Measurements from ENCODE around the gene ENDOD1.

ENDOD1 gene

DNA sequence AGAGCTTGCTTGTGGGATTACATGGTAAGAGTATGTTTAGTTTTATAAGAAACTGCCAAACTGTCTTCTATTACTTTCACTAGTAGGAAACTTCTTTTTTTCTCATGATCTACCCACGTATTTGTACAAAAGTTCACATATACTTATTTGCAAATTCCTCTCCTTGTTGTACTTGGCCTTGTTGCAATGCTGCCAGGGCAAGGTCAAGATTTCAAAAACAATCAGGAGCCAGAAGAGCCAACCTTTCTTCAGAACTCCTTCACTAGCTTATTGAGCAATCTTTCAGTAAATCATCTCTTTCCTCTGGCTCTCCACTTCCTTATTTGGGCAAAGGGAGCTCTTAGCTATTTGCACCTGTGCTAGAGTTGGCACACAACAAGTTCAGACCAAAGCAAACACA lies 13.2 kb upstream of the ENDOD1 start:
- no peak for DNase-seq

DNA sequence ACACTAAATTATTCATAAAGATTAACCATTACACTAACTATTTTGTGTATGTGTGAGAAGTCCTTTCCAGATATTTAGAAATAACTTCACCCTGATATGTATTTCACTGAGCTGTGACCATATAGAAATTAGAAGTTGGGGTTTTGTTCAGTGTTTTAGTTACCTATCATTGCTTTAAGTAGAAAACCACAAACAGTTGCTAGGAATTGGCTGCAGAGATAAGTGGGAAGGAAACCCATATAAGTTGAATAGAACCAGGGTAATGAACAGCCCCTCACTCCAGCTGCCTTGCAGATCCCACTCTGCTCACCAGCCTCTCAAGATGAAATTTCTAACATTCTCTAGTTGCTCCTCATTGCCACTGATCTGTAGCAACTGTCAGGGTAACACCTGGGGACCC lies 12.7 kb upstream of the ENDOD1 start:
- DNase-seq: no peak

DNA sequence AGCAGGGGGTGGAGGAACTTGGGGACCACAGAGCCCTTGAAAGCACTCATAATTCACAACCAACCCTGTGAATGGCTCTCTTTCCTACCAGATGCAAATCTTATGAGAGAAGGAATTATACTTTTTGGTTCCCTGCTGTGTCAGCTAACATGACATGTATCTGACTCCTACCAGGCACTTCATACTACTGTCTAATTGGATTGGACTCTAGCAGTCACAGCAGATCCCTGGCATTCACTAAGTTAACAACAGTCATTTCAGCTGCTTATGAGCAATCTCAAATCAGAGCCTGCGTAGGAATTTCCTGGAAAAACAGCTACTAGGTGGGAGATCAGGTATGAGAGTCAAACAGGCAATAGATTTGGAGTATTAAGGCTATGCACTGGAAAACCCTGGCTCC lies 11.1 kb upstream of the ENDOD1 start:
- no peak for DNase-seq

DNA sequence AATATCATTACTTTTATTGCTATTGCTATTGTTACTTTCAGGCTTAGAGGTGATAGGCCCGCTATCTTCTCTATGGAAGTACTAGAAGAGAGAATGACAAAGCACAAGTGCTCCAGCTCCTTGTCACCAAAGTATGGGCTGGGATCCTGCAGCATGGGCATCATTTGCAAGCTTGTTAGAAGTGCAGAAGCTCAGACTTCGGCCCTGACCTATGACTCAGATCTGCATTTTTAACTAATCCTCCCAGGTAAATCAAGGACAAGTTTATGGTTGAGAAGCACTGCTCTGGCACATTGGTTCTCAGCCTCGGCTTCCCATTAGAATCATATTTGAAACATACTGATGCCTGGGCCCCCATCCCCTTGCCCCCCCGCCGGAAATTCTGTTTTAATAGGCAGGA lies 8.6 kb upstream of the ENDOD1 start:
- DNase-seq: no peak

DNA sequence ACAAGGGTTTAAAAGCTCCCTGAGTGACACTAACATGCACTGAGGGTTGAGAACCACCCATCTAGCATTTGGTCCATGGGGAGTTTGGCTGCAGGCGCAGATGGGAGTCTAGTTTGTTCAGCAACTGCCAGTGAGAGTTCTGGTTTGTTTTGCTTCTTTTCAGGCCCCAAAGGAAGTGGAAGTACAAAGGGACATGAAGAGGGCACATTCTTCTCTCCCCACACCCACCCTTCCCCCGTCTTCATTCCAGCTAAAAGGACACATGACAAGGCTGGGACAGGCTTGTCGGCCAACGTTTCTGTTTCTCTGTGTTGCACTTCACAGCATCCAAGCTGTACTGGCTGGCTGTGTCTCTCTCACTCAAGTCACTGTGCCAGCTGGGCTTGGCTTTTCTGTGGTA lies 8.2 kb upstream of the ENDOD1 start:
- peak in 49 of 56 donors; percentile 24 to 85 (median 60) for DNase-seq

DNA sequence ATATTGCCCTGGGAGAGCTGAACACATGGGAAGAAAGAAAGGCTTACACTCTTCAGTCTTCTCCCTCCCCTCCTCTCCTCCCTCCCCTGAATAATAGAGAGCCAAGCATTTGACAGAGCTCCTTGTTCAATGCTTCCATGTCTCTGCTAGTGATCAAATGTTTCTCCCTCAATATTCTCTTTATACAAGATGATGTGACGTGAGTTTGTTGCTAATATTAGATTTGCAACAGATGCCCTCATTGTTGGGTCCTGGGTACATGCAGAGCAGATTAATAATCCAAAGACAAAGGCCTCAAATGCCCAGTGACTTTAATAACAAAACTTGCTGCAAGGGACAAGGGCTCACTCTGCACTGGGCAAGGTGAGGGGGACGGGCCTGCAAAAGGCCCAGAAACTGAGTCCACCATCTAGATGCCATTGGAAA lies 7.1 kb upstream of the ENDOD1 start:
- DNase-seq: peak in 37 of 56 donors; percentile 9 to 86 (median 53)

DNA sequence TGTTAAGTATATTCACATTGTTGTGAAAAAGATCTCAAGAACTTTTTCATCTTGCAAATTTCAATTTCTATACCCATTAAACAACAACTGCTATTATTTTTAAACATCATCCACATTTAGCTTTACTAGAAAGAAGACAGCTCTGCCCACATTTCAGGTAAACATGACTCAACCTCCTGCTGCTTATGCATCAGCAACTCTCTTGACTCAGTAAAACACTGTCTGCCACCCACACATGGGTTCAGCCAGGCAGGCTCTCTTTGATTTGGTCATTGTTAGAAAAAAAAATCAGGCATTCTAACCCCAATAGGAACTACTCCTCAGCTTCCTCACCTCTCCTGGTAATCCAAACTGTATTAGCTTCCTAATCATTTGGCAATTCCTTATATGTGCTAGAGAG lies 5.1 kb upstream of the ENDOD1 start:
- peak in 1 of 56 donors; percentile 18 for DNase-seq

DNA sequence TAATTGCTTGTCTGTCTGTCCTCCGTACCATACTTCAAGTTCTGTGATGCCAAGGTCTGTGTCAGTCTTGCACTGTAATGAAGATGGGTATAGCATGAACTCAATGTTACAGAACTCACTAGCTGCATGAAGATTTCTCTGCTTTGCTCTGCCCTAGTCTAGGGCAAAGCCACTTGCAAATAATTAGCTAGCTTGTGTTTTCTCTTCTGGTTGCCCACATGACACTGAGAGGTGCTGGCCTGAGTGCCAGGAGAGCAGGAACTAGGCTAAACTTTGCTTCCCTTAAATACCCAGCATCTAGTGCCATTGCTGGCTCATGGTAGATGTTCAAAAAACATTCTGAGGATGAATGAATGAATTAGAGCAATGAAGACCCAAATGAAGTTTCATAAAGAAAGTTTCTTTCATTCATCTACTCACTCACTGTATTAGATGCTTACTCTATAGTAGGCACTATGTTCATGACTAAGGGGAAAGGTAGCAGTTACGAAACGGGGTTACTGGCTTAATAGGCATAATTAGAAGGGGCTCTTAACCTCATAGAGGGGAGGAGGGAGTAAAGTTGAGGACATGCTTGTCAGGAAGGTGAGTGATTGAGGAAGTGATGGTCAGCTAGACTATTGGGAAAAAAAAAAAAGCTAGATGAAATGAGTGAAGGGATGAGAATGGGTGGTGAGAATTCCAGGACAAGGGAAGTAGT lies 4.4 kb upstream of the ENDOD1 start:
- DNase-seq: no peak

DNA sequence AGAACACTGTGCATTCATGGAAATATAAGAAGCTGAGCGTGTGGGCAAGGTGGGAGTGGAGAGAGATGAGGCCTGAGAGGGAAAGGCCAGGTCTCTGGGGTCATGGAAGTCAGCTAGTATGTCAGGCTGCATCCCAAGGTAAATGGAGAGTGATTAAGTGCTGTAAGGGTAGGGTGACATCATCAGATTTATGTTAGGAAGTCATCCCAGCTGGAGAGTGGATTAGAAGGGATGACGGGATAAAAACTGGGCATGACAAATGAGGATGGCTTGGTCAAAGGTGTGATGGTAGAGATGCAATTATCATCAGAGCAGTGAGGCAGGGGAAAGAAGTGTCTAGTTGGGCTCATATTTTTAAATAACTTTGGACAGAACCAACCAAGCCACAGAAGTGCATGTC lies 3.5 kb upstream of the ENDOD1 start:
- no peak for DNase-seq

DNA sequence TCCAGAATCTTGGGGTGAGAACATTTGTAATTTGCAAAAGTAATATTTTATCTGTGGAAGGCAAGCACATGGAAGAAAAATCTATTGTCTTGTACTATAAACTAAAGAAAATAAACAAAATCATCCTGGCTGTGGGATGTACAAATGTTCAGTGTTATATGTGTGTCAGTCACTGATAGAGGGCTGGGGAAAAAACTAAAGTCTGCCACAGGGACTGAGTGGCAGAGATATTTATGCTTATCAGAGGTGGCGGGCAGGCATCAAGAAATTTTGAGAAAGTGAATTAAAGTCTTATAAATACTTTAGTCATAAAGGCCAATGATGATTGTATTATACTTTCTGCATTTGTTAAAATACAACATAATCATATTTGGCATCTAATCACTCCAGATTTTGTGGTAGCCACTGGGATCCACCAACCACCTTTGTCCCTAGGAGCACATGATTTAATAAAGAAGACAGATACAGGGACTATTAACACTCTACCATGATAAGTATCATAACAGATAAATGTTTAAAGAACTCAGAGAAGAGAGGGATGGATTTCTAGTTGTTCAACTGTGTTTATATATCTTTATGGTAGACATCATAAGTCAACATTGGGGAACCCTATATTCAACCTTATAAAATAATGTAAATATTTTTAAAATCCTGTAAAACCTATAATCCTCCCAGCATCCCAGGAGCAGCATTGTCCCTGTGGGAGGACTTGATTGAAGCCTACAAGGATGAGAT lies 2.6 kb upstream of the ENDOD1 start:
- DNase-seq: no peak

DNA sequence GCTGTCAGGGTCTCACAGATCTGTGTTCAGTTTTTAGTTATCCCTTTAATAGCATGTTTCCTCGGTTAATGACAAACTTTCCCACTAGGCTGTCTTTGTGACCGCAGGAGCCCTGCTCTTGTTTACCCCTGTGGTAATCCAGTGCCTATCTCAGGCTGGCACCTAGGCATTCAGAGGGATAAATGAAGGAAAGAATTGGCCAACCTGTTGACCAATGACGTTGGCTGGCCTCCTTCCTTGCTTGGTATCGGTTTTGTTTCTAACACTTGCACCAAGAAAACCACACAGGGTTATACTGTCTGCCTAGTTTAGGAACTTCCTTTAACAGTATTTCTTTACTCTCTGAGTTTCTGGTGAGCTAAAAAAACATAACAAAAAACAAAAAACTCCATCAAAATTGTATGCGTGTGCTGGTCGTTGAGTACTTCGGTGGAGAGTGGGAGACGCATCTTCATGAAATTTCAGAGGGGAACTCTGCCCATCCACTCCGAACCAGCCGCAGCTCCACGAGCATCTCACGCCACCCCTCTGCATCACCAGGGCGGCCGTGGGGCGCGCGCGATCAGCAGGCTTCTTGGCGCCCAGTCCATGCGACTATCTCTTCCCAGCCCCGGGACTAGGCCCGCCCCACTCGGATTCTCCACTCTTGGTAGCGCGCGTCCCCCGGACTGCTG lies 563 bp upstream of the ENDOD1 start:
- DNase-seq: peak in 10 of 56 donors; percentile 19 to 94 (median 78)

DNA sequence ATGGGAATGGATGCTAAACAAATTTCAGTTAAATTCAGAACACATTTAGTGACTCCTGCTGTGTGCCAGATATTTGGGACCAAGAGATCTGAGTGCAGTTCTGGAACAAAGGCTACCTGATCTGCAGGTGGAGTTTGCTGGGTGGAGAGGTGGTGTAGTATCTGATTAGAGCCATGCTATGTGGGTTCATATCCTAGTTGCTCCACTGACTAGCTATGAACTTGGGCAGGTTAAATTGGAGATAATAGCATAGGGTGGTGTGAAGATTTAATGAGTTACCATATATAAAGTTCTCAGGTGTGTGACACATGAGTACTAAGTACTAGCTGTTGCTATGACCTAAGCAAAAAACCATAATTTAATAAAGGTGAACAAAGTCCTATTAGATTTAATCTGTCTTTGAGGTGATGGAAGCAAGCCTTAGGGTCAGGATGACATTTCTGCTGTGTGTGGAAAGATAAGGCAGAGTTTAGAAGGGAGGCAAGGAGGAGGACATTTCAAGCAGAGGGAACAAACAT lies 2.1 kb downstream of the ENDOD1 start:
- DNase-seq: no peak

DNA sequence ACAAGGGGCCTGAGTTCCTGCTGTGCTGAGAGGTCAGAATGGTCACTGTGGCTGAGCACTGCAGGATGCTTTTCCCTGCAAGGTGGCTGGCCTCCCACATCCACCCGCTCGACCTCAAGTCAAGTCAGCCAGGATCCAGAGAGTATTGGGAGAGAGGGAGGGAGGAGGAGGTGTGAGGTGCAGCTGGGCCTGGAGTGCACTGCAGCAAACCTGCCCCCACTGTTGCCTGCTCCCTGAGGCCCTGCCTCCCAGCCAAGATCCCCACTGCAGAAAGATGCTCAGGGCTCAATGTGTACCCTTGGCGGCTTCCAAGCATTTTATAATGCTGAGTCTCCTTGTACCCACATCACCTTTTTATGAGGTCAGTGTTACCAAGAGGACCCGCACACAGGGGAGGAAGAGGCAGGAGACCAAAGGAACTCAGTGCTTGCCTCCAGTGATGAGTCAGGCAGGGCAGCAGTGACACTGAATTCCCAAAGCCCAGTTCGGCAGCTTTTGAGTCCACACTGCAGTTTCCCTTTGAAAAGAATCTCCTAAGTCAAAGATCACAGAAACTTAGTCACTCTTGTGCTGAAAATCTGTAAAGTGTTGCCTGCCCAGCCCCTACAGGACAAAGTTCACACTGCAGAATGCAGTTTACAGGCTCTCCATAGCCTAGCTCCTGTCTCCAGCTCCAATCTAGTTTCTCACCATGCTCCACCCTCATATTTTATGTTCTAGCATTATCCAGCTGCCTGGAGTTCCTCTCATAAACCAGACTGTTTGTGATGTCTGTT lies 3.1 kb downstream of the ENDOD1 start:
- DNase-seq: peak in 1 of 56 donors; percentile 27

DNA sequence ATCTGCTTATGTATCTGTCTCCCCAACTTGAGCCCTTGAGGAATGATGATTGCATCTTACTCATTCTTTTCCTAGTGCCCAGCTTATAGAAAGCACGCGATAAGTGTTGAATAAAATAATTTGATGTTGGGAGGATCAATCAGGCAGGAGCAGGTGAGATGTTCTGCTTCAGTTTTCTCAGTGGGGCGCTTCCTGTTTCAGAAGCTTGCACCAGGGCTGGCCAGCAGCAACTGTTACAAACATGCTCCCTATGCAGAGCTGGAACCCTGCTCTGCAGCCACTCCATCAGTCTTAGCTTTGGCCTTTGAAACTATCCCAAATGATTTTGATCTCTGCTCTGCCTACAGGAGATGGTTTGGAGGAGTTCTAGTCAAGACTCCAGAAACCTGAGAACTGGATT lies 3.9 kb downstream of the ENDOD1 start:
- DNase-seq: no peak

DNA sequence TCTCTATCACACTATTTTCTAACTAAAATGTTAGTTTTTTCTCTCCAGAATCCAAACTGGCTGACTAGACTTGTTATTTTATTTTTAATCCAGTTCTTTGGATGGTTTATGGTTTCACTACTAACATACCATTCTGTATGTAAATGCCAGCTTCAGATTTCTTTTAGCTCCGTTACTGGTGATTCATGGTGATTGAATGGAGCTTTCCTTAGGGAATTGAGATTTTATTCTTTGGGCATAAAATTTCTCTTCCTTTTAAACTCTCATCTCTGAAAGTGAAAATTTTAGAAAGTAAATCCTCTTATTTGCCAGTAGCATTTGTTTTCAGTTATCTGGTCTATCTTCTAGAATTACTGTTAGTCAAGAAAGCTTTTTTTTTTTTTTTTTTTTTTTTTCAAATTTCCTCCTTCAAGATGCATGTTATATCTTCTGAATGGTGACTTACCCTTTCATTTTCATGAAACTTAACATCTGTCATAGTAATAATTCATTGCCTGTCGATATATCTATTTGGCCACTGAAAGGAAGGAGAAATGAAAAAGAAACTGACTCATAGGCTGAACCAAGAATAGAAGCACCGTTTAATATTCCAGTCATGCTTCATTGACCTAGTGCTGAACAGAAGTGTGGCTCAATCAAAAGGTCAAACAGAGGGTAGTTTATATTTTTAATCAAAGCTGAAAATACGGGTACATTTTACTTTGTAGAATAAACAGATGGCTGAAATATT lies 6.4 kb downstream of the ENDOD1 start:
- no peak for DNase-seq

DNA sequence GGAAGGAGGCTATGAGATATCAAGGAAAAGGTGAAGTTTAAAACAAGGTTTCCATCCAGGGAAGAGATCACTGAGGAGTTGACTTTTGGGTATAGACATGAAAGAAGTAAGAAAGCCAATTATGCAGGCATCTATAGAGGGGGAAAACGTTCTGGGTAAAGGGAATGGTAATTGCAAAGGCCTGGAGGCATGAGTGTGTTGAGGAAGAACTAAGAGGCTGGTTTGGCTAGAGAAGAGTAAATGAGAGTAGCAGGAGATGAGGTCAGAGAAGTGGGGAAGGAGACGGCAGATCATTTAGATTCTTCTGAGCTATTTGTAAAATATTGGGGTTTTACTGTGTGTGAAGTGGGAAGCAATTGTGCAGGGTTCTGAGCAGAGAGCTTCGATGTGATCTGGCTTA lies 7.6 kb downstream of the ENDOD1 start:
- DNase-seq: no peak

DNA sequence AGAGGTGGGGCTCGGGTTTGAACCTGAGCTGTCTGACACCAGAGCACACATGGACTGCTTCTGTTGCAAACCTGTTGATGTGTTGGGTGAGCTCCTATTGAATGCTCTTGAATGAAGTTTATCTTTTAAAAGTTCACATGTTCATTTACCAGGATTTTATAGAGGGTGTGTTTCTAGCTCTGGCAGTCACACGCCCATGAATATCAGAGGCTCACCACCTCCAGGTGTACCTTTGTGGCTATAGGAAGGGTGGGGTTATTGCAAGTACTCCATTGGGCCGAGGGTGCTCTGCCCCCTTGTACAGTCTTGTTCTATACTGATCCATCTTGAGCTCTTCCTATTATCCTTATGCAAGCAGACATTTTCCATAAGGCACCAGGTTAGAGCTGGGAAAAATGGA lies 9.2 kb downstream of the ENDOD1 start:
- no peak for DNase-seq

DNA sequence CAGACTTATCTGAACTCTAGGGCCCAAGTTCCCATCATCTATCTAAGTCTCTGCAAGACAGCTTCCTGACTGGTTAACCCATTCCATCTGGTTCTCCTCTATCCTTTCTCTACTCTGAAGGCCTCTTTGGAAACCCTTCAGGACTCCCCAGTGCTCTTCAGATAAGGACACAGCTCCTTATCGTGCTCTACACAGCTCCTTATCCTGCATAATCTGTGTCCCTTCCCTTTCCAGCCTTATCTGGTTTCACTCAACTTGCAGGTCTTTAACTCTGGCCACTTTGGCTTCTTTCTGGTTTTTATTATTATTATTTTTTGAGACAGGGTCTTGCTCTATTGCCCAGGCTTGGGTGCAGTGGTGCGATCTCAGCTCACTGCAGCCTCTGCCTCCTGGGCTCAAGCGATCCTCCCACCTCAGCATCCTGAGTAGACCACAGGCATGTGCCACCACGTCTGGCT lies 10.6 kb downstream of the ENDOD1 start:
- DNase-seq: no peak

DNA sequence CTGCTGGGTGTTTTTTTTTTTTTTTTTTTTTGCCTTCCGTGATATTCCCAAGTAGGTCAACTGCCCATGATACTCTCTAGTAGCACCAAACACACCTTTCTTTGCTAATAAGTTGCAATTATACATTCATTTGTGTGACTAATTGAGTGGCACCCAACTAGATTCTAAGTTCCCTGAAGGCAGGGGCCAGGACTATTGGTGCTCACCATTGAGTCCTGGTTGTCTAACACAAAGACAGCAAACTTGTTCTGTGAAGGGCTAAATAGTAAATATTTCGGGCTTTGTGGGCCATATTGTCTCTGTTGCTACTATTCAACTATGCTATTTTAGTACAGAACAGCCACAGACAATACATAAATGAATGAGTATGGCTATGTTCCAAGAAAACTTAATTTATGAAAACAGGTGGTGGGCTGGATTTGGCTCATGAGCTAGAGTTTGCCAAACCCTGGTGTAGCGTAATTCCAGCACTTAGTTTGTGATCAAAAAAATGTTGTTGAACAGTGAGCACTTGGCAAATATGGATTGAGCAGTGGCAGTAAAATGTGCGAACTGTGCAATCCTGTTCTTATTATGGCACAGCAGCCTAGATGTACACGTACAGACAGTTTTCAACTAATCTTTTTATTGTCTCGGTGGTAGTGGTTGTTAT lies 11.3 kb downstream of the ENDOD1 start:
- no peak for DNase-seq

DNA sequence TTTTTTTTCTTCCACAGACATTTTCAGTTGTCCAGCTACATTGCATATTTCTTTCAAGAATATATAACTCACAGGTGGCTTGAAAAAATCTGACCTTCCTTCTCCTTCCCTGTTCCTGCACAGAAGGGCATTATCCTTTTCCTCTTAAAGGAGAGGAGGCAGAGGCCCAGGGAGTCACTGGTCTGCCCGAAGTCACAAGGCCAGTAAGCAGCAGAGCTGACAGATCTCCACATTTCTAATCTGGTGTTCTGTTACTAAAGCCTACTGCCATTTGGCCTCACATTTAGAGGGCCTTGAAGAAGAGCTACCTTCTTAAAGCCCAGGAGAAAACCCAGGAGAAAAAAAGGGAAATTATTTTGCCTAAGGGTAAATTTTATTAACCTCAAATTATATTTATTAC lies 12.3 kb downstream of the ENDOD1 start:
- no peak for DNase-seq
